OCI-LY3 (cell line): ENCODE results near the gene C4orf36.

Experiments
- CTCF ChIP-seq: fragments of 200-600, 300-600 bp; sonication (generic); IDR thresholded peaks from 2 replicates; pipeline ENCODE4 v1.5.1; 2014; ENCODE audit warnings: antibody characterized with exemption, low read length, low read depth
- EZH2phosphoT487 ChIP-seq: fragments of 200-600 bp; shearing (Covaris generic); IDR thresholded peaks from 2 replicates; pipeline ENCODE4 v1.6.1; 2018; ENCODE audit warnings: antibody characterized with exemption, mixed run types, low read depth

GRCh38 chr4:86876894-86877685, 15.1 kb downstream of the C4orf36 start:
- no peak for TF ChIP-seq CTCF
- no peak for TF ChIP-seq EZH2phosphoT487
